Measurements from ENCODE around the gene ANKRD53. TPM values are rescaled to one million over a fixed set of nuclear protein-coding genes. Genes with fewer than 3 reads are reported as not detected.
A peak's percentile ranks its signal among the peaks of the same experiment; 100 is the strongest.

The ANKRD53 gene
- total RNA-seq, 2 donors from 2014 or later: 4.7 to 10.2 TPM

- Histone ChIP-seq H3K27ac (no peak overlapping the region), H3K36me3 (replicated peaks in 1 of 2; ENCODE audit: insufficient read depth in 1 of 2, low read depth in 2 of 2) (no peaks in the 10 kb centered on the region), H3K27me3 (no peaks in the 10 kb centered on the region), H3K4me1 (no peaks in the 10 kb centered on the region), H3K9me3 (no peaks in the 10 kb centered on the region), H3K4me3 (no peak overlapping the region)
- no peak for DNase-seq
- TF ChIP-seq POLR2A (IDR thresholded peaks at IDR 0.05) (no peak), CTCF (IDR thresholded peaks at IDR 0.05) (no peak)
- 58 to 94% methylated on average over 1 of the region's 1 CpG for WGBS, 2 donors
- ATAC-seq: no peak
- intact Hi-C loops (cut with DNase I): no loop called here
These were observed 43.4 kb upstream of the ANKRD53 start for GRCh38 chr2:70934981-70935380.

GRCh38 chr2:70935468-70936164 lies 42.8 kb upstream of the ANKRD53 start, which contains the start of gene ATP6V1B1:
ATP6V1B1 (plus strand) TSS chr2:70935900; CDS start chr2:70935955, 55 bp downstream.
- TF ChIP-seq CTCF (IDR thresholded peaks at IDR 0.05) (no peak), POLR2A (IDR thresholded peaks at IDR 0.05) (no peak)
- Histone ChIP-seq H3K27ac (no peak within 1 kb of the TSS), H3K36me3 (replicated peaks in 1 of 2; ENCODE audit: insufficient read depth in 1 of 2, low read depth in 2 of 2) (no peaks in the 10 kb centered on the region), H3K4me3 (no peak within 1 kb of the TSS), H3K27me3 (no peaks in the 10 kb centered on the region), H3K9me3 (no peaks in the 10 kb centered on the region), H3K4me1 (no peaks in the 10 kb centered on the region)
- DNase-seq: peak in 3 of 4 donors; percentile 8 to 44 (median 28)
- intact Hi-C loops (cut with DNase I): no loop called here
- no peak for ATAC-seq
- 56 to 62% methylated on average over 7 to 14 of the region's 14 CpGs for WGBS, 2 donors

- Histone ChIP-seq H3K9me3 (no peaks in the 10 kb centered on the region), H3K36me3 (replicated peaks in 1 of 2; ENCODE audit: insufficient read depth in 1 of 2, low read depth in 2 of 2) (no peaks in the 10 kb centered on the region), H3K4me3 (no peak overlapping the region), H3K27ac (no peak overlapping the region), H3K4me1 (no peaks in the 10 kb centered on the region), H3K27me3 (no peaks in the 10 kb centered on the region)
- no peak for TF ChIP-seq CTCF (IDR thresholded peaks at IDR 0.05)
- TF ChIP-seq POLR2A (IDR thresholded peaks at IDR 0.05): no peak
- intact Hi-C loops (cut with DNase I): no loop called here
- 68 to 85% methylated on average over 7 to 10 of the region's 10 CpGs for WGBS, 2 donors
- ATAC-seq: no peak
- DNase-seq: peak in 1 of 4 donors; percentile 3
These were observed 42.1 kb upstream of the ANKRD53 start for GRCh38 chr2:70936165-70936978.

GRCh38 chr2:70936979-70937811 lies 41.2 kb upstream of the ANKRD53 start:
- DNase-seq: peak in 1 of 4 donors; percentile 6
- Histone ChIP-seq H3K27ac (no peak overlapping the region), H3K4me3 (no peak overlapping the region), H3K36me3 (replicated peaks in 1 of 2; ENCODE audit: insufficient read depth in 1 of 2, low read depth in 2 of 2) (no peaks in the 10 kb centered on the region), H3K9me3 (no peaks in the 10 kb centered on the region), H3K27me3 (no peaks in the 10 kb centered on the region), H3K4me1 (no peaks in the 10 kb centered on the region)
- intact Hi-C loops (cut with DNase I): no loop called here
- no peak for ATAC-seq
- TF ChIP-seq CTCF (IDR thresholded peaks at IDR 0.05) (no peak), POLR2A (IDR thresholded peaks at IDR 0.05) (no peak)
- WGBS, 2 donors: 70 to 89% methylated on average over 6 to 10 of the region's 10 CpGs

Data from body of pancreas (tissue), 4 donors.